Fibroblast of upper back skin (primary cell): ENCODE measurements around the gene DOCK10.
A peak's percentile ranks its signal among the peaks of the same experiment; 100 is the strongest.
"Not testable (repeated sequence)": the region's sequence is repeated elsewhere in the genome, so short reads cannot be mapped to it uniquely, and the experiment has no call there.

Experiments used
- DNase-seq: peaks from one replicate; pipeline ENCODE4 v3.0.0-alpha.2; 2013

Gene DOCK10

GRCh38 chr2:224941960-224942359 lies 100.3 kb downstream of the DOCK10 start:
- no peak for DNase-seq

- DNase-seq = no peak
Observed at GRCh38 chr2:224940618-224941017, 101.7 kb downstream of the DOCK10 start.

GRCh38 chr2:224938651-224939182 lies 103.6 kb downstream of the DOCK10 start:
- peak; percentile 36 for DNase-seq

- no peak for DNase-seq
Observed at GRCh38 chr2:224937887-224938286, 104.4 kb downstream of the DOCK10 start.

GRCh38 chr2:224934526-224935188 lies 107.6 kb downstream of the DOCK10 start:
- DNase-seq = peak; percentile 51

- no peak for DNase-seq
Observed at GRCh38 chr2:224933431-224933830, 108.8 kb downstream of the DOCK10 start.

GRCh38 chr2:224932522-224932921 lies 109.7 kb downstream of the DOCK10 start:
- no peak for DNase-seq

- no peak for DNase-seq
Observed at GRCh38 chr2:224931956-224932355, 110.3 kb downstream of the DOCK10 start.

- no peak for DNase-seq
Observed at GRCh38 chr2:224930990-224931389, 111.3 kb downstream of the DOCK10 start.

GRCh38 chr2:224930124-224930523 lies 112.1 kb downstream of the DOCK10 start:
- peak; percentile 14 for DNase-seq

GRCh38 chr2:224929512-224929911 lies 112.8 kb downstream of the DOCK10 start:
- no peak for DNase-seq

- DNase-seq = peak; percentile 25
Observed at GRCh38 chr2:224927646-224928173, 114.6 kb downstream of the DOCK10 start.

- no peak for DNase-seq
Observed at GRCh38 chr2:224927011-224927410, 115.3 kb downstream of the DOCK10 start.

GRCh38 chr2:224925810-224926100 lies 116.5 kb downstream of the DOCK10 start:
- DNase-seq = peak; percentile 13

- DNase-seq = no peak
Observed at GRCh38 chr2:224925061-224925809, 117.0 kb downstream of the DOCK10 start.

GRCh38 chr2:224924631-224925030 lies 117.6 kb downstream of the DOCK10 start:
- no peak for DNase-seq

- peak; percentile 36 for DNase-seq
Observed at GRCh38 chr2:224922142-224922727, 120.0 kb downstream of the DOCK10 start.

- DNase-seq = no peak
Observed at GRCh38 chr2:224919472-224920110, 122.7 kb downstream of the DOCK10 start.

- DNase-seq = no peak
Observed at GRCh38 chr2:224918626-224919471, 123.4 kb downstream of the DOCK10 start.

GRCh38 chr2:224917246-224917645 lies 125.0 kb downstream of the DOCK10 start:
- not testable (repeated sequence) for DNase-seq

- DNase-seq = no peak
Observed at GRCh38 chr2:224915136-224915535, 127.1 kb downstream of the DOCK10 start.

- no peak for DNase-seq
Observed at GRCh38 chr2:224910574-224910925, 131.7 kb downstream of the DOCK10 start.
